Left forelimb (tissue), 1 donor: ENCODE measurements around the gene CUL9.

Source experiments
- DNase-seq: peaks from one replicate; pipeline ENCODE4 v3.0.0-alpha.2; 2018; ENCODE audit warnings: low spot score

The CUL9 gene

GRCh38 chr6:43256670-43257366 lies 74.8 kb downstream of the CUL9 start:
- no peak for DNase-seq

DNA sequence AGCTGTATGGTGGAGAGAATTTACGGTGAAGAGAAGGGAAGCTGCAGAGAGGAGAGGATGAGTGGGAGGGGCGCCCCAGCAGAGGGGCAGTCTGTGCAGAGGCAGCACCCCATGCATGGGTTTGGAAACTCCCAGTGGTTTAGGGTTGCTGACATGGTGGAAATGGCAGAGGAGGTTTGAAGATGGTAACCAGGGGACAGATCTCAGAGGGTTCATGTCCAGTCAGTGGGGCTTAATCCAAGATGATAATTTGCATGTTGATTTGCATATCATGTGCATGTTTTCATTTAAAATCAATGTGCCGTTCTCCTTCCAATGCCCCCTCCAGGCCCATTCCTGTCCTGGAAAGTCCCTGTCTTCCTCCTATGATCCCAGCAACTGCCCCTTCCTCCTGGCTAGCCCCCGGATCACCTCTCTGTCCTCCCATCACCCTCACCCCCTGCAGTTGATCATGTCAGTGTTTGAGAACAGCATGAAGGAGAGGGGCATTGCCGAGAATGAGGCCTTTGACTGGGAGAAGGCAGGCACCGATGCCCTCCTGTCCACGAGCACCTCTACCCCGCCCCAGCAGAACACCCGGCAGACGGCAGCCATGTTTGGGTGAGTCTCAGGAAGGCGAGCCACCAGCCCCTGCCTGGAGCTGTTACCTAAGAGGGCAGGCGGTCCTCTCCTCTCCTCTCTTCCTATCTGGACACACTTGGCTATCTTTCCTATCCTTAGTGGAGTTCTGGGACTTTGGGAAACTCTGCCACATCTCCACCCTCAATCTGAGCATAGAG lies 75.6 kb downstream of the CUL9 start:
- DNase-seq = no peak

- no peak for DNase-seq
Measured at GRCh38 chr6:43258180-43258579, 76.2 kb downstream of the CUL9 start.

GRCh38 chr6:43258807-43259686 lies 77.1 kb downstream of the CUL9 start:
- DNase-seq = no peak

GRCh38 chr6:43260791-43261190 lies 78.8 kb downstream of the CUL9 start:
- DNase-seq = no peak

DNA sequence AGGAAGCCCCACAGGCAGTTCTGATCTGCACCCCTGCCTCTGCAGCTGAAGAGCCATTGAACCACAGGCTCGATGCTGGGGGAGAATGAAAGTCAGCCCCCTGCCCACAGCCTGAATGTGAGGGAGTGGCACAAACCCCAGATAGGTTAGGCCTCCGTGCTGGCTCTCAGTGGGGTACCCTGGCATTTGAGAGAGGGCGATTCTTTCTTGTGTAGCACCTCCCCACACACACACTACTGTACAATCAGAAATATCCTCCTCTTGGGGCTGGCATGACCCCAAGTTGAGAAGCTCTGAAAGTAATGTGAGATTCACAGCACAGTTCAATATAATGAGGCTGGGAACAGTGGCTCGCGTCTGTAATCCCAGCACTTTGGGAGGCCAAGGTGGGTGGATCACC lies 79.2 kb downstream of the CUL9 start:
- DNase-seq = no peak

DNA sequence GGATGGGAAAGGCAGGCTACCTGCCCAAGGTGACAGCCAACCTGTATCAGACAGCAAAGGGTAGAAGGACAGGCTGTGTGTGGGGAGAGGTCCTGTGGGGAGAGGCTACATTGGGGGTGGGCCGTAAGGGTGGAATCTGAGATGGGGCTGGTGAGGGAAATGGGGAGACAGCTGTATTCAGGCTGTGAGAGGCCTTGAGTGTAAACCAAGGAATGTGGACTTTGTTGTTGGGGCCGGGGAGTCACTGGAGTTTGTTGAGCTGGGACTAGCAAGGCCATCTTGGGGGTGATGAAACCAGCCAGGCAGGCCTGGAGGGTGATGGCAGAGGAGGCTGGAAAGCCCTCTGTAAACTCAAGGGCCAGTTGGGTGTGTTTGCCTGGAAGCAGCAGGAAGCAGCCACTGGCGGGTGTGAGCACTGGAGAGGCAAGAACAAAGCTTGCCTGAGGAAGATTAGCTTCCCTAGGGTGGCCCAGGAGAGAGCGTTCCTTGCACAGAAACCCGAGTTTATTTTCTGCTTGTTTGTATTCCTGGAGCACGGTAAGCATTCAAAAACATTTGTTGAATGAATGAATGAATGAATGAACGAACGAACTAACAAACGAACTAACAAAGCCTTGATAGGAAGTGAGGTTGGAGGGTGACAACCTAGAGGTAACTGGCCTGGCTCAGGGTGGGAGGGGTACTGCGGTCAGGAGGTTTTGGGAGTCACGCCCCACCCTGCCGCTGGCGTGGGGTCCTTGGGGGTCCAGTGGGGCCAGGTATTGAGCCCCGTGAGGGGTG lies 80.2 kb downstream of the CUL9 start:
- DNase-seq = no peak

DNA sequence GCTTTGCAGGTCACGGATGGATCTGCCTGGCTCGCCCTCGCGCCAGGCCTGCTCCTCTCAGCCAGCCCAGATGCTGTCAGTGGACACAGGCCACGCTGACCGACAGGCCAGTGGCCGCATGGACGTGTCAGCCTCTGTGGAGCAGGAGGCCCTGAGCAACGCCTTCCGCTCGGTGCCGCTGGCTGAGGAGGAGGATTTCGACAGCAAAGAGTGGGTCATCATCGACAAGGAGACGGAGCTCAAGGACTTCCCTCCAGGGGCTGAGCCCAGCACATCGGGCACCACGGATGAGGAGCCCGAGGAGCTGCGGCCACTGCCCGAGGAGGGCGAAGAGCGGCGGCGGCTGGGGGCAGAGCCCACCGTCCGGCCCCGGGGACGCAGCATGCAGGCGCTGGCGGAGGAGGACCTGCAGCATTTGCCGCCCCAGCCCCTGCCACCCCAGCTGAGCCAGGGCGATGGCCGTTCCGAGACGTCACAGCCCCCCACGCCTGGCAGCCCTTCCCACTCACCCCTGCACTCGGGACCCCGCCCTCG lies 80.9 kb downstream of the CUL9 start:
- no peak for DNase-seq

GRCh38 chr6:43263314-43264178 lies 81.5 kb downstream of the CUL9 start:
- no peak for DNase-seq

- DNase-seq = no peak
Measured at GRCh38 chr6:43264599-43265145, 82.7 kb downstream of the CUL9 start.

DNA sequence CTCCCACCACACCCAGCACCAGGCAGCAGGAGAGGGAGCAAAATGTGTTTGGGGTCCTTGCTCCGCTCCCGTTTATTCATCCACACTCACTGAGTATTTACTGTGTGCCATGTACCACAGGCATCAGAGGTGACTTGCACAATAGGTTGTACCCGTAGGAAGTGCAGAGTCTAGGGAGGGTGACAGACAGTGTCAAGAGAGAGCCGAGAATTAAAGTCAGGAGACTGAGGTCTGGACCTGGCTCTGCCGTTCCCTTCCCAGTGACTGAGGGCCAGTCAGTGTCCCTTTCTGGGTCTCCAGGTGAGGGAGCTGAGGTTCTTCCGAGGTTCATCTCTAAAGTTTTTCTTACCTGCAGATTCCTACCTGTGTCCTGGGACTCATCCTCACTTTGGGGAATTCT lies 83.6 kb downstream of the CUL9 start:
- no peak for DNase-seq

DNA sequence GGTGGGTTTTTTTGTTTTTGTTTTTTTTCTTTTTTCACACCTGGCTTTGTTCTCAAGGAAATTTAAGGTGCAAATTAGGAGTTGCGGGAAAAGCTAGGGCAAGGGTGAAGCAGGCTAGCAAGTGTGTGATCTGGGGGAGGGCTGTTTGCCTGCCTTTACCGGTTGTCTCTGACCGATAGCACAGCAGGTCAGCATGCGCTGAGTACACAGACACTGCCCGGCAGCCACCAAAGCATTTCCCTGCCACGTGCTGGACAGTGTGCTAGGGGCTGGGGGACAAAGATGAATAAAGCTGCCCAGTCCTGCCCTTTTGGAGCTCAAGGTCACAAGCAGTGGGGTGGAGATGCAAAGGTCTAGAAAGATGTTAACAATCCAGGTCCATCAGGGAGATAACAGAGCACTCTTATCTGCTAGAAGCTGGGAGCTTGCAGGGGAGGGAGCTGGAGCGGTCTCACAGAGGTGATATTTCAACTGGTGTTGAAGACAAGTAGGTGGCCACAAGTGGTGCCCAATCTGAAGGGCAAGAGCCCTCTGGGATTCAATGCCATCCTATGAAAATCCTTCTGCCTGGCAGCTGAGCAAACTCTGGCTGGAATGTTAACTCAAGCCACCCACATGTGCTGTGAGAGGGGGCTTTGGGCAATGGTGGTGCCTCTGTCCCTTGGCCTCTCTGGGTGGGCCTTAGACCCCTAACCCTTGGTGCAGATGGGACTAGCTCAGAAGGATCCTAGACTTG lies 85.8 kb downstream of the CUL9 start:
- DNase-seq = no peak

DNA sequence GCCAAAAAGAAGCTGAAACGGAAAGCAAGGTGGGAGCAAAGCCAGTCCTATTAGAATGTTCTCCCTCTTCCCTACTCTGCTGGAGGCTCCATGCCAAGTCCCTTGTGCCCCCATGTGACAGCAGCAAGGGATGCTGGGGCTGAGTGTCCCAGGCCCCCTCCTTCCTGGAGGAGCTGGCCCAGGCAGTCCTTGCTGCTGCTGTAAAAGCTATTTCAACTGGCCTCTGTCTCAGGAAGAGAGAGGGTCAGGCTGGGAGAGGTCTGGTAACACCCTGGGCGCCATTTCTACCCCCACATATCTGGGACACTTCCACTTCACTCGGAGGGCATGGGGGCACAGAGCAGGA lies 86.3 kb downstream of the CUL9 start:
- no peak for DNase-seq

GRCh38 chr6:43268782-43269272 lies 86.8 kb downstream of the CUL9 start:
- no peak for DNase-seq

DNA sequence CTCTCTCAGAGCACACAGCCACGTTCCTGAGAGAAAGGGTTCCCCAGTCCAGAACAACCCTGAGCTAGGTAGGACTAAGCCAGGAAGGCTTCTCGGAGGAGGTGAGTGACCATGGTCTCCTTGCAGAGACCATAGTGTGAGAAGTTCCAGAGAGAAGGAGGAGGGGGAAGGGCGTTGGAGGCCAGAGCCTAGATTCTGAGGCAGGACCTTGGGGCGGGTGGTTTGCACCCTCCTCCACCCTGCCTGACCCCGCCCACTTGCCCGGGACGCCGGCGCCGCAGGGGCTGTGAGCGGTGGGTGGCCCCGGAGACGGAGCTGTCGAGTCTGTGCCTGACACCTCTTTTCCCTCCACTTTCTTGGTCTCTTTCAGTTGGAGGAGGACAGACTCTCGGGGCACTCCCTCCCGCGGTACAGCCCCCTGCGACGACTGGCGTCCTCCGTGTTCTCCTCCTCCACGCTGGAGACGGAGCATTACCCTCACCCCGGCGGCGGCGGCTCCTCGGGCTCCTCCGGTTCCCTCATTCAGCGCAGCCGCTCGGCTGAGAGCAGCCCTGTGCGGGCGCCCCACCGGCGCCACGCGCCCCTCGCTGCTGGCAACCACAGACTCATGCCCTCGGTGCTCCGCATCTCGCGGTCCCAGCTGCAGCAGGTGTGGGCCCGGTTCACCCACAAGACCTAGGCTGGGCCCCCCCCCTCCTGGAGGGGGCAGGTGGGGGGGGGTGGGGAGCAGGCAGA lies 87.4 kb downstream of the CUL9 start:
- no peak for DNase-seq

GRCh38 chr6:43271103-43271815 lies 89.3 kb downstream of the CUL9 start:
- DNase-seq = no peak

DNA sequence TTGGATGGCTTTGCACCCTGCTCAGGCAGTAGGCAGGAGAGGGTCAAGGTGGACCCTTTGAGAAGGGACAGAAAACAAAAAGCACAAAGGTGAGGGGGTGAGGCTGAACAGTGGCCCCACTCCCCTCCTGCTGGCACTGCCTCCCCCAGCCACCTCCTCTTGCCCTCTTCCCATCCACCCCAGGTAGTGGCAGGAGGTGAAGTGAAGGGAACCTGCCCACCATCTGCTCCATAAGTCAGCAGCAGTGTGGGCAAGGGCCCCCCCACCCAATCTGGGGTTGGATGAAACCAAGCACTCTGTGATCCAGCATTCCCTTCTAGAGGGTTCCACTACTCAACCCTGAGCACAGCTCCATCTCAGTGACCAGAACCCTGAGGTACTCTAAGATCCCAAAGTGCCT lies 89.9 kb downstream of the CUL9 start:
- no peak for DNase-seq

GRCh38 chr6:43273707-43274106 lies 91.7 kb downstream of the CUL9 start:
- no peak for DNase-seq
